Activated CD4-positive, alpha-beta T cell treated with anti-CD3 and anti-CD28 coated beads for 4 hours (primary cell): Measurements from ENCODE around the gene PPIL6.

ENCODE experiments used
- DNase-seq, 2 donors: peaks; one replicate each; pipeline ENCODE4 v3.0.0-alpha.2; 2020

The PPIL6 gene

GRCh38 chr6:109360281-109360680 is 80.1 kb downstream of the PPIL6 start:
- no peak for DNase-seq

- DNase-seq = no peak
These were observed 81.2 kb downstream of the PPIL6 start for GRCh38 chr6:109359248-109359647.

- no peak for DNase-seq
These were observed 82.2 kb downstream of the PPIL6 start for GRCh38 chr6:109358204-109358603.

GRCh38 chr6:109356237-109356636 is 84.2 kb downstream of the PPIL6 start:
- no peak for DNase-seq

GRCh38 chr6:109351231-109352130 is 88.9 kb downstream of the PPIL6 start:
- DNase-seq = no peak

- no peak for DNase-seq
These were observed 90.9 kb downstream of the PPIL6 start for GRCh38 chr6:109349419-109349987.

- DNase-seq = no peak
These were observed 92.2 kb downstream of the PPIL6 start for GRCh38 chr6:109348226-109348625.

GRCh38 chr6:109347779-109348178 is 92.6 kb downstream of the PPIL6 start:
- DNase-seq = no peak

GRCh38 chr6:109345986-109346385 is 94.4 kb downstream of the PPIL6 start:
- DNase-seq = no peak

GRCh38 chr6:109344226-109344625 is 96.2 kb downstream of the PPIL6 start:
- DNase-seq = no peak

- no peak for DNase-seq
These were observed 96.9 kb downstream of the PPIL6 start for GRCh38 chr6:109343518-109343917.

- no peak for DNase-seq
These were observed 97.5 kb downstream of the PPIL6 start for GRCh38 chr6:109342911-109343310.

GRCh38 chr6:109342506-109342905 is 97.9 kb downstream of the PPIL6 start:
- DNase-seq = no peak

GRCh38 chr6:109340811-109341210 is 99.6 kb downstream of the PPIL6 start:
- DNase-seq = no peak
